H1 (cell line): ENCODE data around the gene IL19. TPM values are rescaled to one million over a fixed set of nuclear protein-coding genes. Genes with fewer than 3 reads are reported as not detected.

Source experiments
- FOSL1 ChIP-seq: IDR thresholded peaks from 2 replicates; pipeline ENCODE4 v1.6.1; 2011; ENCODE audit warnings: mild to moderate bottlenecking, low read depth, low read length, moderate library complexity; ENCODE audit not compliant: insufficient read depth
- MAFK ChIP-seq: IDR thresholded peaks from 2 replicates; pipeline ENCODE4 v1.6.1; 2012; ENCODE audit warnings: low read depth, mild to moderate bottlenecking, improper control_type of control experiment, low read length
- NANOG ChIP-seq: IDR thresholded peaks from 2 replicates; pipeline ENCODE4 v1.6.1; 2011; ENCODE audit warnings: low read length, low read depth, mild to moderate bottlenecking, inconsistent platforms; ENCODE audit not compliant: insufficient read depth, poor library complexity, severe bottlenecking
- NRF1 ChIP-seq: IDR thresholded peaks from 2 replicates; pipeline ENCODE4 v1.6.1; 2011; ENCODE audit warnings: mild to moderate bottlenecking, low read depth, low read length, improper control_type of control experiment
- TAF1 ChIP-seq: IDR thresholded peaks from 2 replicates; pipeline ENCODE4 v1.6.1; 2011; ENCODE audit warnings: mild to moderate bottlenecking, low read depth, low read length
- polyA plus RNA-seq, 7 experiments: library from polyadenylated mRNA; depleted of rRNA in 3 of 7; stranded (reverse) in 5 of 7; unstranded in 2 of 7; fragments of >200 nt in 5 of 7; fragments of 200-250 nt in 2 of 7; gene quantifications; 1 replicate in 5 of 7; 2 replicates in 1 of 7; 4 replicates in 1 of 7; pipeline versions ENCODE4 v1.2.1 to v1.2.3, GENCODE V29; 2011 to 2013; ENCODE audit warnings: missing spikeins in 2 of 7, mixed read lengths in 2 of 7
- total RNA-seq: library from RNA; stranded (reverse); fragmentation: NEBNext Ultra II Directional; extraction: Animal tissue kit (Norgen Biotek cat#: 25700); gene quantifications from 2 replicates; pipeline ENCODE4 v1.2.1, GENCODE V29; 2021
- TF ChIP-seq, protein P1 (sequence below): fragments of 300-600 bp; sonication (generic); IDR thresholded peaks from 2 replicates; pipeline ENCODE4 v1.7.1; 2012; ENCODE audit warnings: low read length, moderate library complexity, mild to moderate bottlenecking, inconsistent platforms; ENCODE audit not compliant: insufficient replicate concordance

Gene IL19
- total and polyA plus RNA-seq, 2 of the 8 experiments (the other 6 are each of a cell fraction or from before 2014, with no cell fraction given) = not detected

DNA sequence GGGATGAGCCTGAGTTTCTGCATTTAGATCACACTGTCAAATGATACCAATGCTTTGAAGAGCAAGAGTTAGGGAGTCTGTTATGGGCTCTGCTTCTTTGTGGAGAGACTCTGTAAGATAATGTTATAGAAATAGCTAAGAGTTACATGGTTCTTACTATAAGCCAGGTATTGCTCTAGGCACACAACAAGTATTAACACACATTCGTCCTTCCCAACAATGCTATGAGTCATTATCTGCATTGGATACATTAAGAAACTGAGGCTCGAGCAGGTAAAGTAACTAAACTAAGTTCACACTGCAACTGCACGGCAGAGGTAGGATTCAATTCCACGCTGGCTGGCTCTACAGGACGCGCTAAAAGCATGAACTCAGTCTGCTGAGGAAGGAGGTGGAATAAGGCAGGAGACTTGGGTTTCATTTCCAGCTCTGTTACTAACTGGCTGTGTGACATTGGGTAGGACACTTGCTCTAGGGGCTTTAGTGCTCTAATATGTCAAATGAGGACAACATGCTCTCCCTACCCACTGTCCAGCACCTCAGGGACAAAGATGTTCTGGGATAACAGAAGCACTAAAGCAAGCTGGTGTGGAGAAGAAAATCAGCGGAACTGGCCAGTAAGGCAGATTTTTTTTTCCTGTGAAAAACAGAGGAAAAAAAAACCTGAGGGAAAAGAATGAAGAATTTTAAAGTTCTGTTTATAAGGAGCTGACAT is 71.2 kb downstream of the IL19 start (continued):
- TF ChIP-seq, protein P1, sequence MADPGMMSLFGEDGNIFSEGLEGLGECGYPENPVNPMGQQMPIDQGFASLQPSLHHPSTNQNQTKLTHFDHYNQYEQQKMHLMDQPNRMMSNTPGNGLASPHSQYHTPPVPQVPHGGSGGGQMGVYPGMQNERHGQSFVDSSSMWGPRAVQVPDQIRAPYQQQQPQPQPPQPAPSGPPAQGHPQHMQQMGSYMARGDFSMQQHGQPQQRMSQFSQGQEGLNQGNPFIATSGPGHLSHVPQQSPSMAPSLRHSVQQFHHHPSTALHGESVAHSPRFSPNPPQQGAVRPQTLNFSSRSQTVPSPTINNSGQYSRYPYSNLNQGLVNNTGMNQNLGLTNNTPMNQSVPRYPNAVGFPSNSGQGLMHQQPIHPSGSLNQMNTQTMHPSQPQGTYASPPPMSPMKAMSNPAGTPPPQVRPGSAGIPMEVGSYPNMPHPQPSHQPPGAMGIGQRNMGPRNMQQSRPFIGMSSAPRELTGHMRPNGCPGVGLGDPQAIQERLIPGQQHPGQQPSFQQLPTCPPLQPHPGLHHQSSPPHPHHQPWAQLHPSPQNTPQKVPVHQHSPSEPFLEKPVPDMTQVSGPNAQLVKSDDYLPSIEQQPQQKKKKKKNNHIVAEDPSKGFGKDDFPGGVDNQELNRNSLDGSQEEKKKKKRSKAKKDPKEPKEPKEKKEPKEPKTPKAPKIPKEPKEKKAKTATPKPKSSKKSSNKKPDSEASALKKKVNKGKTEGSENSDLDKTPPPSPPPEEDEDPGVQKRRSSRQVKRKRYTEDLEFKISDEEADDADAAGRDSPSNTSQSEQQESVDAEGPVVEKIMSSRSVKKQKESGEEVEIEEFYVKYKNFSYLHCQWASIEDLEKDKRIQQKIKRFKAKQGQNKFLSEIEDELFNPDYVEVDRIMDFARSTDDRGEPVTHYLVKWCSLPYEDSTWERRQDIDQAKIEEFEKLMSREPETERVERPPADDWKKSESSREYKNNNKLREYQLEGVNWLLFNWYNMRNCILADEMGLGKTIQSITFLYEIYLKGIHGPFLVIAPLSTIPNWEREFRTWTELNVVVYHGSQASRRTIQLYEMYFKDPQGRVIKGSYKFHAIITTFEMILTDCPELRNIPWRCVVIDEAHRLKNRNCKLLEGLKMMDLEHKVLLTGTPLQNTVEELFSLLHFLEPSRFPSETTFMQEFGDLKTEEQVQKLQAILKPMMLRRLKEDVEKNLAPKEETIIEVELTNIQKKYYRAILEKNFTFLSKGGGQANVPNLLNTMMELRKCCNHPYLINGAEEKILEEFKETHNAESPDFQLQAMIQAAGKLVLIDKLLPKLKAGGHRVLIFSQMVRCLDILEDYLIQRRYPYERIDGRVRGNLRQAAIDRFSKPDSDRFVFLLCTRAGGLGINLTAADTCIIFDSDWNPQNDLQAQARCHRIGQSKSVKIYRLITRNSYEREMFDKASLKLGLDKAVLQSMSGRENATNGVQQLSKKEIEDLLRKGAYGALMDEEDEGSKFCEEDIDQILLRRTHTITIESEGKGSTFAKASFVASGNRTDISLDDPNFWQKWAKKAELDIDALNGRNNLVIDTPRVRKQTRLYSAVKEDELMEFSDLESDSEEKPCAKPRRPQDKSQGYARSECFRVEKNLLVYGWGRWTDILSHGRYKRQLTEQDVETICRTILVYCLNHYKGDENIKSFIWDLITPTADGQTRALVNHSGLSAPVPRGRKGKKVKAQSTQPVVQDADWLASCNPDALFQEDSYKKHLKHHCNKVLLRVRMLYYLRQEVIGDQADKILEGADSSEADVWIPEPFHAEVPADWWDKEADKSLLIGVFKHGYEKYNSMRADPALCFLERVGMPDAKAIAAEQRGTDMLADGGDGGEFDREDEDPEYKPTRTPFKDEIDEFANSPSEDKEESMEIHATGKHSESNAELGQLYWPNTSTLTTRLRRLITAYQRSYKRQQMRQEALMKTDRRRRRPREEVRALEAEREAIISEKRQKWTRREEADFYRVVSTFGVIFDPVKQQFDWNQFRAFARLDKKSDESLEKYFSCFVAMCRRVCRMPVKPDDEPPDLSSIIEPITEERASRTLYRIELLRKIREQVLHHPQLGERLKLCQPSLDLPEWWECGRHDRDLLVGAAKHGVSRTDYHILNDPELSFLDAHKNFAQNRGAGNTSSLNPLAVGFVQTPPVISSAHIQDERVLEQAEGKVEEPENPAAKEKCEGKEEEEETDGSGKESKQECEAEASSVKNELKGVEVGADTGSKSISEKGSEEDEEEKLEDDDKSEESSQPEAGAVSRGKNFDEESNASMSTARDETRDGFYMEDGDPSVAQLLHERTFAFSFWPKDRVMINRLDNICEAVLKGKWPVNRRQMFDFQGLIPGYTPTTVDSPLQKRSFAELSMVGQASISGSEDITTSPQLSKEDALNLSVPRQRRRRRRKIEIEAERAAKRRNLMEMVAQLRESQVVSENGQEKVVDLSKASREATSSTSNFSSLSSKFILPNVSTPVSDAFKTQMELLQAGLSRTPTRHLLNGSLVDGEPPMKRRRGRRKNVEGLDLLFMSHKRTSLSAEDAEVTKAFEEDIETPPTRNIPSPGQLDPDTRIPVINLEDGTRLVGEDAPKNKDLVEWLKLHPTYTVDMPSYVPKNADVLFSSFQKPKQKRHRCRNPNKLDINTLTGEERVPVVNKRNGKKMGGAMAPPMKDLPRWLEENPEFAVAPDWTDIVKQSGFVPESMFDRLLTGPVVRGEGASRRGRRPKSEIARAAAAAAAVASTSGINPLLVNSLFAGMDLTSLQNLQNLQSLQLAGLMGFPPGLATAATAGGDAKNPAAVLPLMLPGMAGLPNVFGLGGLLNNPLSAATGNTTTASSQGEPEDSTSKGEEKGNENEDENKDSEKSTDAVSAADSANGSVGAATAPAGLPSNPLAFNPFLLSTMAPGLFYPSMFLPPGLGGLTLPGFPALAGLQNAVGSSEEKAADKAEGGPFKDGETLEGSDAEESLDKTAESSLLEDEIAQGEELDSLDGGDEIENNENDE = no peak
- no peak for TF ChIP-seq NRF1
- TF ChIP-seq MAFK = no peak
- no peak for TF ChIP-seq FOSL1
- no peak for TF ChIP-seq TAF1
- no peak for TF ChIP-seq NANOG
